HK-2 (cell line): Measurements from ENCODE around the gene UBE2Q2.
"Not testable (repeated sequence)": the region's sequence is repeated elsewhere in the genome, so short reads cannot be mapped to it uniquely, and the experiment has no call there.

Source experiments
- DNase-seq: peaks from one replicate; pipeline ENCODE4 v3.0.0-alpha.2; 2018; ENCODE audit not compliant: unreplicated experiment

The UBE2Q2 gene

DNA sequence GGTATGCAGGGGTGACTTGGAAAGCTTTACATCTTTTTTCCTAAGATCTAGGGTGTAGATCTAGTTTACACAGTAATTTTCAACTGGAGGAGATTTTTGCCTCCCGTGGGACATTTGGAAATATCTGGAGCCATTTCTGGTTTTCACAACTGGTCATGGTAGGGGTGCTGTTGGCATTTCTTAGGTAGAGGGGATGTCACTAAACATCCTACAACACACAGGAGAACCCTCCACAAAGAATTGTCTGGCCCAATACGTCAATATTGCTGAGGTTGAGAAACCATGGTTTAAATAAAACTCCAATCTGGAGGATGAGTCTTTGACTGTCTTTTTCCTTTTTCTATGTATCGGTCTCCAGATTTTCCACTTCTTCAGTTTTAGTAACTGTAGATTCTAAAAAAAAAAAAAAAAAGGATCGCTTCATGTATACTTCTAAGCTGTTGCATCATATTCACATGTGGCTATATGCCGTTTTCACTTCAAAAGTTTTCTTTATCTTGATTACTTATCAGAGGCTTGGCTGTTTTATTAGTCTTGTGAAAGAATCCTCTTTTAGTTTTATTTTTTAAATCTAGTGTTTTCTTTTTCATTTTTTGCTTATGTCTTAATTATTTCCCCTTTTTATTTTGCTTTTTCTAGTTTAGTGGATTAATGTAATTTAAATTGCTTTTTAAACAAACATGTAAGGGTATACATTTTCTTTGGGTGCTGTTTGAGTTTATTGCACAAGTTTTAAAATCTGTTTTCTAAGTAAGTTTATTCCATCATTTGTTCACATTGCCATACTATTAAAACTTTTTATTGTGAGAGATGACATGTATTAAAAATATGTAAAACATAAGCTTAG is 21.2 kb downstream of the UBE2Q2 start:
- no peak for DNase-seq

DNA sequence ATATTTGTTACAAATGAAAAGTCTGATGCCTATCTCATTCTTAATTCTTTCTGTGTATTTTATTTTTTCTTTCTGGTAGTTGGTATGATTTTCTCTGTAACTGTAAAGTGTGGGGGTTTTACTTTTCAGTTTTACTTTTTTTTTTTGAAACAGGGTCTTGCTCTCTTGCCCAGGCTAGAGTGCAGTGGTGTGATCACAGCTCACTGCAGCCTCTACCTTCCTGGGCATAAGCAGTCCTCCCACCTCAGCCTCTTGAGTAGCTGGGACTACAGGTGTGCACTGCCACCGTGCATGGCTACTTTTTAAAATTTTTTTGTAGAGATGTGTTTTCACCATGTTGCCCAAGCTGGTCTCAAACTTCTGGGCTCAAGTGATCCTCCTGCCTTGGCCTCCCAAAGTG is 22.8 kb downstream of the UBE2Q2 start:
- DNase-seq: not testable (repeated sequence)

DNA sequence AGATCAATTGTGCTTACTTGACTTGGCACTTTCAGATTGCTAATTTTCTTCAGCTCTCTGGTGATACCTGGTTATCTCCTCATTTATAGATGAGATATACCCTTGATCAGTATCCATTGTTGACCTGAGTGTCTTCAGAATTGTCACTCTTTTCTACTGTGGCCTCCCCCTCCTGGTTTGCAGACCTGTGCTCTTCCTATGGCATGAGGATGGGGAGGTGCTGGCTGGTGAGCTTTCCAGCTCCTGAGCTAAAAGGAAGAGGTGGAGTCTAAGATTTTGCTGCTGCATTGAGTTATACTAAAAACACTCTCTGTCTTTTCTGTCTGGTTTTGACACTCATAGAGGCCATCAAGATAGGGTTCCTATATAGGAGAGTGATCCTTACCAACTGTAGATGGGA is 23.7 kb downstream of the UBE2Q2 start:
- DNase-seq: no peak

DNA sequence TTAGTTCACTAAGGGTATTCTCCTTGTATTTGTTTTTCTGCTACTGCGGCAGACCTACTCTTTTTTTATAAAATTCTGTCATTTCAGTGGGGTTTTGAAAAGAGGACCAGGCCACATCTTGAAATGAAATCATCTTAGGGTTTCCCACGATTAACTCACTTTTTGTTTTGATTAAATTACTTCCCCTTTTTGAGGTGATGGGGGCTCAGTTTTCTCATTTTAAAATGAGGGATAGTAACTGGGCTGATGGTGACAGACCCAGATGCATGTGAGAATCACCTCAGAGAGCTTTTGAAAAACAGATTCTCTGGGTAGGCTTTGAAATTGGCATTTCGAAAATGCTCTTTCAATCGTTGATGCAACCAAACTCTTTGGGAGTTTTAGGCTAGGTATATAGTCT is 24.2 kb downstream of the UBE2Q2 start:
- no peak for DNase-seq

DNA sequence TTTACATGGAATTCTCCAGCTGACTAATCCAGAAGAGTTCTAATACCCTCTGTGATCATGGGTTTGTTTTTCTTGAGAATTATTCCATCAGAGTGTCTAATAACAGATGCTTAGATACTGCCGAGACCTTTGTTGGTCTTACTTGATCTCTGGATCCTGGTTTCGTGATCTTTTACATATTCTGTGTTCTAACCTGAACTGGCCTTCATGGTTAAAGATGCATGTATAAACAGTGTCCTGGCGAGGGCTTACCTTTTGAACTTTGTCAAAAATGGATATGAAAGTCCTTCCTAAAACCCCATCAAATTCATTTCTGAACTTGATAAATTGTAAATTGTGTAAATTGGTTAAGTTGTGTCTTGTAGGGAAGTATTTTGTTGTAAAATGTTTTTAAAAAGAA is 24.8 kb downstream of the UBE2Q2 start:
- no peak for DNase-seq

DNA sequence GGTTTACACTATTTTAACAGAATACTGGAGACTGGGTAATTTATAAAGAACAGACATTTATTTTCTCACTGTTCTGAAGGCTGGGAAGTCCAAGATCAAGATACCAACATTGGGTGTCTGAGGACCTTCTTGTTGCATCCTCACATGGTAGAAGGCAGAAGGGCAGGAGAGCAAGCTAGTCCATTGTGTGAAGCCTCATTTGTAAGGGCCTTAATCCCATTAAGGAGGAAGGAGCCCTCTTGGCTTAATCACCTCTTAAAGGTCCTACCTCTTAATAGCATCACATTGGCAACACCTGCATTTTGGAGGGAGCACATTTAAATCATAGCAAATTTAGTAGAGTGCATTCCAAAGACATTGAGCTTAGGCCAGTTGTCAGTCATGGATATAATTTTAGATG is 26.2 kb downstream of the UBE2Q2 start:
- no peak for DNase-seq

DNA sequence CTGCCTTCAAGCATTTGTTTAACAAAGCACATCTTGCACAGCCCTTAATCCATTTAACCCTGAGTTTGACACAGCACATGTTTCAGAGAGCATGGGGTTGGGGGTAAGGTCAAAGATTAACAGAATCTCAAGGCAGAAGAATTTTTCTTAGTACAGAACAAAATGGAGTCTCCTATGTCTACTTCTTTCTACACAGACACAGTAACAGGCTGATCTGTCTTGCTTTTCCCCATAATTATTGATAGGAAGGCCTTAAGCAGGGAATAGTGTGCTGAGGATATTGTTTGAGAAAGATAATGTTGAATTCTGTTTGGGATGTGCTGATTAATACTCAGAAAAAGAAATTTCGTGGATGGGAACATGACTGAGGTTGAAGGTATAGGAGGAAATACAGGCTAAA is 28.3 kb downstream of the UBE2Q2 start:
- DNase-seq: not testable (repeated sequence)

DNA sequence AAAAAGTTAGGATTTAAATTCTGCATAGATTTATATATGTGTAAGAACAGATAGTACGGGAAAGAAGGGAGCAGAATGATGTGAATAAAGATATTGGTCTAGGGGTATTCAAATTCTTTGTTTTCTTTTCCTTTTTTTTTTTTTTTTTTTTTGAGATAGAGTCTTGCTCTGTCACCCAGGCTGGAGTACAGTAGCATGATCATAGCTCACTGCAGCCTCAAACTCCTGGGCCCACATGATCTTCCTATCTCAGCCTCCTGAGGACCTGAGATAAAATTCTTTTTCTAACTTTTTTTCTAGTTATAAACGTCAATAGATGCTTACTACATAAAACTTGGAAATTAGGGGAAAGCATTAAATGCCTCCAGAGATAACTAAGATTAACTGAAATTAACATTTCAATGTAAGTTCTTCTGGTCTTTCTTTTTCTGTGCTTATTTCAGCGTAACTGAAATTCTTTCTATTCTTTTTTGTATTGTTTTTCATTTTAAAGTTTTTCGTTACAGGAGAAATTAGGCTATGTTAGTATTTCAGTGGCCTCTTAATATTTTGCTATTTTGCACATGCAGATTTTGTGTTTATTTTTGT is 29.2 kb downstream of the UBE2Q2 start:
- DNase-seq: no peak

DNA sequence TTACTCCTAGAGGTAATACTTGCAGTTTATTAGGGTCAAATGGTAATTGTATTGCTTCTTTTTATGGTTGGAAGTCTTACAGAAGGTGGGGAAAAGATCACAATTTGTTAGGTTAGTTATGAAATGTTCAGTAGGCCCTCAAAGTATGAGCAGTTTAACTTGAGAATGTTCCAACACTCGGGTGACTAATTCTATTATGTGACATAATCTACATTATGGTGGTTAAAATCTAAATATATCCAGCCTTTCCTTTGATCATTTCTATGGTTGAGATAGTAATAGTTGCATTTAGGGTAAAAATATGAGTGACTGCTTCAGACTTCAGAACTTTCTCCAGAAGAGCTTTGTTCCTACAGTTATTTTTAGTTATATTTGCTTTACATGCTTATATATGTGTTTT is 40.8 kb downstream of the UBE2Q2 start:
- no peak for DNase-seq

DNA sequence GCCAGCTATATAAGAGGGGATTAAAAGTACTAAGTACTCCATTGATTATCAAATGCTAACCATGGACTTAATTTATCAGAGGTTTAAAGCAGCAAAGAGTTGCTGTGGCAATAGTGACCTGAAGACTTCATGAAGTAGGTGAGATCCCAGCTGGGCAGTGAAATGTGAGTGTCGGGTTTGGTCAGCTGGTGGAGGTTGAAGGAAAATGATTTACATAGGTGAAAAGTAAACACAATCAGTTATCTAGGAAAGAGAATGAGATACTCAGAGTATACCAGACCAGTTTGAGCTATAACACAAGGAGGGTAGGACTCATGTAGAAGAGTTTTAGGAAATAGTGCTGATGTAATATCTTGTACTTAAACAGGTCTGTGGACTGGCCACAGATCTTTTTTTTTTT is 43.9 kb downstream of the UBE2Q2 start:
- DNase-seq: no peak

DNA sequence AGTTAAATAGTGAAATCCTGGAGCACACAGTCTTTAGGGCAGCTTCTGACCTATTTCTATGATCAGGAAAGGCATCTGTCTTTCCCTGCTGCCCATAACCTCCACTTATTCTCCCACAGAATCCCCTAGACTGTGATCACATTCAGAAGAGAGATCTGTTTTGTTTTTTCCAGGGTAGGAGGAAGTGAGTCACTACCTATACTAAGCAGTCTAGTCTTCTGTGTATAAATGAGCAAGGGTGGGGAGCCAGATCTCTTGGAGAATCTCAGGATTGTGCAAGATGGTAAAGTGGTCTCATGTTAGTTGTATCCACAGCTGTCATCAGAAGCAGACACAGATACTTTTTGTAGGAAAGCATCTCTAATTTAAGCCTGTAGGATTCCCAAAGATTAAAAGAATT is 48.6 kb downstream of the UBE2Q2 start:
- DNase-seq: no peak

DNA sequence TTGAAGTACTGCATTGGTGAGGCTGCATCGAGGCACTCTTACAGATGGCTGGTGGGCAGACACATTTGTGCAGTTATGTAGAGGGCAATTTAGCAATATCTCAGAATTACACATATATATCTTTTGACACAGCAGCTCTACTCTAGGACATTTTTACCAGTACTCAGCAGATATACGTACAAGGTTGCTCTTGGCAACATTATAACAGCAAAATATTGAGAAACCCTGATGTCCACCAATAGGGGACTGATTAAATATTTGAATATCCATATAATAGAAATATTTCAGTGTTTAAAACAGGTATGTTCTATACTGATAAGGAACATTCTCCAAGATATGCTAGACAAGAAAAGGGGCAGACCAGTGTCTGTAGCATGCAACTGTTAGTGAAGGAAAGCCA is 52.5 kb downstream of the UBE2Q2 start:
- no peak for DNase-seq

DNA sequence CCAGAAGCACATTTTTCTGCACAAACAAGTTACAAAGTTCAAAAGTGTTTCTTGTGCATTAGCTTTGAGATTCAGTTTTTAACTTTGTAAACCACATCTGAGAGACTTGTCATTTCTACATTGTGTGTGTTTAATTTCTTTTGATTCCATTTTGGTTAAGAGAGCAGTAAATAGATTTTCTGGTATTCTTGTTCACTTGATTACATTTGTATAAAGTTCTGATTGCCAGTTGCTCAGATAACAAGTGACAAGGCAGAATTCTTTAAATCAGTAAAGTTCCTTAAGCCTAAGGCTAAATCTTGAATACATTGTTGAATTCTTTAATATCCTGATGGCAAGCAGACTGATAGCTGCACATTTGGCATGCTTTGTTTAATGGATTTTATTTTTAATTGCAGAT is 57.3 kb downstream of the UBE2Q2 start:
- DNase-seq: no peak

DNA sequence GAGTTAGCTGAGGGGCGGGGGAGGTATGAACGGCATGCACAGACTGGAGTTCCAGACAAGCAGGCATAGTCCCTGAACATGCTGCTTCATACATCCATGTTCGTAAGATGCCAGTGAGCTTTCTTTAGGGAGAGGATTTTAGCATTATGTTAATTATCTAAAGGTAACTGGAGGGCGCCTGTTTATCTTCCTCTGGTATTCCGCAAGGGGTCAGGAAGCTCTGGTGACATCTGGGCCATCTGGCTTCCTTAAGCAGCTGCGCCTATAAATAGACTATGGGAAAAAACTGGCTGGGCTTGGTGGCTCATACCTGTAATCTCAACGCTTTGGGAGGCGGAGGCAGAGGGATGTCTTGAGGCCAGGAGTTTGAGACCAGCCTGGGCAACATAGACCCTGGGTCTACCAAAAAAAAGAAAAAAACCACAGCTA is 58.9 kb downstream of the UBE2Q2 start:
- DNase-seq: no peak

DNA sequence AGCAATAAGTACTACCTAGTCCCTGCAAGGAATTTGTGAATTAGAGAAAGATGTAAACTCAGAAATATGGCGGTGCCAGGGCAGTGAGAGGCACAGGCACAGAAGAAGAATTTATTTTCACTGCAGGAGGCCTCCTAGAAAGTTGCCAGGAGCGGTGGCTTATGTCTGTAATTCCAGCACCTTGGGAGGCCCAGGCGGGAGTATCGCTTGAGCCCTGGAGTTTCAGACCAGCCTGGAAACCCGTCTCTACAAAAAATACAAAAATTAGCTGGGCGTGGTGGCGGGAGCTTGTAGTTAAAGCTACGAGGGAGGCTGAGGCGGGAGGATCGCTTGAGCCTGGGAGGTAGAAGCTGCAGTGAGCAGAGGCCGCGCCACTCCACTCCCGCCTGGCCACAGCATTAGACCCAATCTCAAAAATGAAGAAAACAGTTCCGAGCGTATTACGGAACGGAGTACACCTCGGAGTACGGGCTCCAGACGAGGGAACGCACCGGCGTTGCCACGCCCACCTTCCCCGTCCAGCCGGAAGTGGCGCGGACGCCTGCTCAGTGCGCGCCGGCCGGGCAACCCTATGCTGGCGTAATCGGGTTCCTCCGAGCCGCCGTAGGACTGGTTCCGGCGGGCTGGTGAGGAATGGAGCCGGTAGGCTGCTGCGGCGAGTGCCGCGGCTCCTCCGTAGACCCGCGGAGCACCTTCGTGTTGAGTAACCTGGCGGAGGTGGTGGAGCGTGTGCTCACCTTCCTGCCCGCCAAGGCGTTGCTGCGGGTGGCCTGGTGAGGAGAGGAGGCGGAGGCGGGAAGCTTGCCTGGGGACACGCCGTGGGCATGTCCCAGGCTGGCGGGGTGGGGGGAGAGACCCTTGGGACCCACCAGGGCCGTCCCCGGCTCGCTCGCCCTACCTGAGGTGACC is 60.3 kb downstream of the UBE2Q2 start, which contains the start of gene FBXO22:
FBXO22 (plus strand) TSS at position 548 of the 909 bp plus-strand sequence; CDS start at position 634, 86 bp downstream.
- DNase-seq: peak; percentile 81

DNA sequence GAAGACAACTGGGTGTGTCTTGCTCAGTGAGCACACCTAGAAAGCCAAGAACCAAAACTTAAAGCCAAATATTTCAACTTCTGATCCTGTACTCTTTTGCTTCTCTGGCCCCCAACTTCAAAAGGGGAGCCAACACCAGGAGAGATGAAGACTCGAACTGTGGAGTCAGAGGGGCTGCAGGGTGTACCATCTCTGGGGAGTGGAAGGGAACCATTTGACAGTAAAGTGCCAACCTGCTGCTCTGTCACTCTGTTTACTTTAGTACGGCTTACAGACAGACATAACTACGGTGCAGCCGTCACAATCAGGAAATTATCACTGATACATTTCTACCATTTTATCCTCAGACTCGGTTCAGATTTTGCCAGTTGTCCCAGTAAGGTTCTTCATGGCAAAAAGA is 62.0 kb downstream of the UBE2Q2 start:
- DNase-seq: no peak

DNA sequence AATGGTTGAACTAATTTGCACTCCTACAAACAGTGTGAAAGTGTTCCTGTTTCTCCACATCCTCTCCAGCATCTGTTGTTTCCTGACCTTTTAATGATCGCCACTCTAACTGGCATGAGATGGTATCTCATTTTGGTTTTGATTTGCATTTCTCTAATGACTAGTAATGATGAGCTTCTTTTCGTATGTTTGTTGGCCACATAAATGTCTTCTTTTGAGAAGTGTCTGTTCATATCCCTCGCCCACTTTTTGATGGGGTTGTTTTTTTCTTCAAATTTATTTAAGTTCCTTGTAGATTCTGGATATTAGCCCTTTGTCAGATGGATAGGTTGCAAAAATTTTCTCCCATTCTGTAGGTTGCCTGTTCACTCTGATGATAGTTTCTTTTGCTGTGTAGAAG is 67.1 kb downstream of the UBE2Q2 start:
- DNase-seq: not testable (repeated sequence)

DNA sequence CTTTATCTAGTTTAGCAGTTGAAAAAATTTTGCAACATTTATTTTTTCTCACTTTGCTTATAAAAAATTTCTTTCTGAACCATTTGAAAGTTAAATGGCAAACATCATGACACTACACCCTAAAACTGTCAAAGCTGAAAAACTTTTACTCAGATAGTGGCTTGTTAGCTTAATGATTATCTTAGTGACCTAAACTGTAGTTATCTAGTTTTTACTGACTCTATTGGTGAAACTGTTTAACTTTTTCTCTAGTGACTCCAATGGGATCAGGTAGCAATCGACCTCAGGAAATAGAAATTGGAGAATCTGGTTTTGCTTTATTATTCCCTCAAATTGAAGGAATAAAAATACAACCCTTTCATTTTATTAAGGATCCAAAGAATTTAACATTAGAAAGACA is 73.7 kb downstream of the UBE2Q2 start:
- no peak for DNase-seq

DNA sequence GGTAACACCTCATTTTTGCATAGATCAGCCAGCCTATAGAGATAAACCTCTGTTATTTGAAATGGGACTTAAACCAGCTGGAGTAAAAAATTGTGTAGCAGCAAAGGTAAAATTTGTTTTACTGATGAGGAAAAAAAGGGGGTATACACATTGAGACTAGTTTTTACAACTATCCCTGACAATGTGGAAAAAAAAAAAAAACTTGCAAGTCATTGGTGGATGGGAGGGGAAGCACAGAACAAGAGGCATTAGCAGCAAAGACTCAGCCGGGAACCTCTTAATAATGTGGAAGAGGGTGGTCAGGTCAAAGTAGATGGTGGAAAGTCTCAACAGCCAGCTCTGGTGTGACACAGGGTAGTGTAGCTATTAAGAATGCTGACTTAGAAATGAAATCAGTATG is 74.9 kb downstream of the UBE2Q2 start:
- DNase-seq: no peak

DNA sequence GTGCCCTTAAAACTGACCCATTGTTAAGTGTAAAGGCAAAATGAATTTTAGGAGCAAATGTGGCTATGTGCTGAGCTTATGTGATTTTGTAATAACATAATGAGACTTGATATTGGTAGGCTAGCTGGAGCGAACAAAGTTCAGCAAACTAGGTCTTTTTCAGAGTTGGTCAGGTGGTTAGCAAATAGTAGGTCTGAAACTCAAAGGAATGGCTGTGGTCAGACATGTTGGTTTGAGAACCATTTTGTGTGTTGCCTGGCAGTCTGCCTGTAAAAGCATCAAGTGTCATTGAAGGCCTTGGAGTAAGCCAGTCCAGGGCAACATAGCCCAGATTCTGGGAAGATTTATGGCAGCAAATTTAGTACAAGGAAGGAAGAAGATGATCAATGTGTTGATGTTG is 76.8 kb downstream of the UBE2Q2 start:
- no peak for DNase-seq

DNA sequence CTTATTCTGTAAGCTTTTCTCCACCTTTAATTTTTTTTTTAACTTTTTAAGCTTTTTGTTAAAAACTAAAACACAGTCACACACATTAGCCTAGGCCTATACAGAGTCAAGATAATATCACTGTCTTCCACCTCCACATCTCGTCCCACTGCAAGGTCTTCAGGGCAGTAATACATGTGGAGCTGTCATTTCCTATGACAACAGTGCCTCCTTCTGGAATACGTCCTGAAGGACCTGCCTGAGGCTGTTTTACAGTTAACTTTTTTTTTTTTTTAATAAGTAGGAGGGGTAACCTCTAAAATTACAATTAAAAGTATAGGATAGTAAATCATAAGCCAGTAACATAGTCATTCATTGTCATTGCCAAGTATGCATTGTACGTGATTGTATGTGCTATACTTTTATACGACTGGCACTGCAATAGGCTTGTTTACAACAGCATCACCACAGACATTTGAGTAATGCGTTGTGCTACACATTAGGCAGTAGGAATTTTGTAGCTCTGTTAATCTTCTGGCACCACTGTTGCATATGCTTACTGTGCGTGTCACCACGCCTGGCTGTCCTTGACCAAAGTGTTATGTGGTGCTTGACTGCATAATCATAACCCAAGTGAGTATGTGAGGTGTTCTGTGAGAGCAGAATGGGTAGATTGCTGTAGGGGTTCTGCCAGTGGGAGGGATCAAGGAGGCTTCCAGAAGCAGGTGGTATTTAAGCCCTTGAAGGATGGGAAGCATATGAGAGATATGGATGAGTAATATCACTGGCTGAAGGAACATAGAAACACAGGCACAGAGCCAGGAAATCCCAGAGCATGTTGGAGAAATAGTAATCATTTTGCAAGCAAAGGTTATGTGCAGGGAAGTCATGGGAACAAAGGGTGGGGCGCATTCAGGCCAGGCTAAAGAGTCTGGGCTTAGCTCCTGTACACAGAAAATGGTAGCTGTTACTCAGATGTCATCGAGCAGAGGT is 78.8 kb downstream of the UBE2Q2 start:
- no peak for DNase-seq
